GM19025 (cell line): ENCODE results near the gene ARHGAP6.
"Not testable (repeated sequence)": the region's sequence is repeated elsewhere in the genome, so short reads cannot be mapped to it uniquely, and the experiment has no call there.

ENCODE experiments used
- ATAC-seq: cut with Tn5 transposase; IDR thresholded peaks from one replicate; pipeline ENCODE4 v1.9.1; 2021; ENCODE audit warnings: mild to moderate bottlenecking, low read depth, moderate library complexity; ENCODE audit not compliant: unreplicated experiment

The ARHGAP6 gene

DNA sequence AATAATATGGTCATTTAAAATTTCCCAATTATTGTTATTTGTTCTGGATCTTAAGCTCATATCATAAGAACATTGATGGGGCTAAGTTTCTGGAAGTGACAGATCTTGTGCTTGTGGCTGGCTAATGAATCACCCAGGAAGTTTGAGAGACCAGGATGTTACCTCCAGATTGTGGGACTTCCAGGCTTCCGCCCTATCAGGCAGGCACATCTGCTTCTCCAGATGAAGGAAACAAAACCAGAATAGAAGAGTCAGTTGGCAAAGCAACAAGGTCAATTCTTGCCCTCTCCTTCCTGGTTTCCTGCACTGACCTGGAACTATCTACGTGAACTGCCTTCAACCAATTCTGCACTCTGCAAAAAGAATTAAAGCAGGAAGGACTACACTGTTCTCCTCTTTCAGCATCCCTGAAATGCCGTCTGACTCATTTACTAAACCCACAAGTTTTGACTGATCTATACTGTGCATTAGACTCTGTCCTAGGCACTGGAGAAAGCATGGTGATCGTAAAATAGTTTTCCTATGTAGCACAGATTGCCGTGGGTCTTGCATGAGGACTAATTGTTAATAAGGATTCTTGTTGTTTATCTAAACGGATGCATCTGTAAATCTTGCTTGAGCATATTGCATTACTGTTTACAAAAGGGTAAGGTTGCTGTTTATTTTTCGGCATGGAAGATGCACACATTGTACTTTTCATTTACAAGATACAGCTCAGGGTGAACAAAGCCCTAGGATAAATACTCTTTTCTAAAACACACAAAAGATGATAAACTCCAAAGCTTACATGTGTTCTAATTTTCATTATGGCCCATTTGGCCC, 297.9 kb downstream of the ARHGAP6 start:
- ATAC-seq: no peak

DNA sequence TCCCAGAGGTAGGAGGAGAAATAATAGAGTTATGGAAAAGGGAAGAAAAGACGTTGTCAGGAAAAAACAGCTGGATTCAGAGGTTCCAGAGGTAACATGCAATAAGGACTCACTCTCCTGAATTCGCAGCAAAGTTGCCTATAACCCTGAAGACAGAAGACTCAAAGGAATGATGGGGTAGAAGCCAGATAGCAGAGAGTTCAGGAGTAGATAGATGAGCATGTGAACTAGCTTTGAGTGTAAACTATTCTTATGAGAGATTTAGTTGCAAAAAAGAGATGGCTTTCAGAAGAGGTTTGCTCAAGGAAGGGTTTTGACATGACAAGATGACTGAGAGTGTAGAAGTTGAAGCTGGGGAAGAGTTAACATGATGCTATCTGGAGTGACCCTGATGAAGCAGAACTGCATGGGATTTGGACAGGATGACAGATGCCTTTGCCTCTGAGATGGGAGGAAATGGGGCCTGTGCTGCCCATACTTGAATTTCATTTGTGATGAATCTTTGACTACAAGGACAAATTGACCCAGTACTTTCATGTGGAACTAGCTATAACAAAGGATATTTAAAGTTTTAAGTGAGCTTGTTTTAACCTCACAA, 298.6 kb downstream of the ARHGAP6 start:
- no peak for ATAC-seq

DNA sequence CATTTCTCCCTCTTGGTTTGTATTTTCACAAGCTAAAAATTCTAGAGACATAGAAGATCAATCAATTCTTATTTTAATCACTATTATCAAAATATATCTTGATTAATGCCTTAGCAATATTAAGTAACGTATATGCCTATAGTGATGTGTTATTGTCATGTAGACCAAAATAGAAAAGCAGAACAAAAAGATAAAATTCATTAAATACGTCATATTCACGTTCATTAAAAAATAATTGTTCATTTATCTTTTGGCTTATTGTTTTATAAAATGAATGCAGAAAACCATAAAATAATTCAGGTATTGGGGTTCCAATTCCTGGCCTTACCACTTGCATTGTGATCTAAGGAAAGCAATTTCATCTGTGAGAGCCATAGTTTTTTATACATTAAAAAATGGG, 300.3 kb downstream of the ARHGAP6 start:
- no peak for ATAC-seq

DNA sequence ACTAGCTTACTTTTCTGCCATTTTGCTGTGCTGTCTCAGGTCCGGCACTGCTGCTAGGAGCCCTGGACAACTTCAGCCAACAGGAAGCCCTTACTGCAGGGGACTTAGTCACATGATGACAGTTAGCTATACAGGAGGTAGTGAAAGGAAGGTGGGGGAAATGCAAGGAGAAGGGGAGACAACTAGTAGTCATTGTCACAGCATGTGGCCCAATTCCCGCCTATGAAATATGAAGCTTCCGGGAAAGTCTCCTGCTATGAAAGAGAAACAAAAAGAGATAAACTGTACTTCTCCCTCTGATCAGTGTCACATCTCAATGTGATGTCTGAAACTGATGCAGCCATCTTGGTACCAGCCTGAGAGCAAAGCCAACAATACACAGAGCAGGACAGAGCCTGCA, 300.9 kb downstream of the ARHGAP6 start:
- ATAC-seq: no peak

DNA sequence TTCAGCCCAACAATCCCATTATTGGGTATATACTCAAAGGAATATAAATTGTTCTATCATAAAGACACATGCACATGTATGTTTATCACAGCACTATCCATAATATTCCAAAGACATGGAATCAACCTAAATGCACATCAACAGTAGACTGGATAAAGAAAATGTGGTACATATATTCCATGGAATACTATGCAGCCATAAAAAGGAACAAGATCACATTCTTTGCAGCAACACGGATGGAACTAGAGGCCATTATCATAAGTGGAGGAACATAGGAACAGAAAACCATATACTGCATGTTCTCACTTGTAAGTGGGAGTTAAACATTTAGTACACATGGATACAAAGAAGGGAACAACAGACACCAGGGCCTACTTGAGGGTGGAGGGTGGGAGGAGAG, 301.9 kb downstream of the ARHGAP6 start:
- not testable (repeated sequence) for ATAC-seq

DNA sequence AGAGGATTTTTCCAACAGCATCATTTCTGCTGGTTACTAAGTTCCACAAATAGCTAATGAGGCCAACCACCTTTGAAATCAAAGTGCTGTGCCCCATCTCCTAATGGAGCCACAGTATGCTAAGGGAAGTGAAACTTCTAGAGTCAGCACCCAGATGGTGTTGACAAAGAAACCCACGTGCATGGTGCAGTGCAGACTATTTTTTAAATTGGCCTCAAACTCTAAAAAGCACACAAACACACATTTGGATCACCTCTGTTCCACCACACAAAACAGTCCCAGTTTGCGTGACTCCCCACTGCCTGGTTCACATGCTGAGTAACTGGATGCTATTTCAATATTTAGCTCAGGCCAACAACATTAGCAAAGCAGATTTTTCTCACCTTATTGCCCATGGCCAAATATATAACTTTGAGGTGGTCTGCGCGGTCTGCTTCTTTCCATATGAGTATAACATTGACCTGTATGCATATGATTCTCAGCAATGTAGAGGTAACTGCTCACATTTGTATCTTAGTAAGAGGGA, 302.6 kb downstream of the ARHGAP6 start:
- peak; percentile 86 for ATAC-seq

DNA sequence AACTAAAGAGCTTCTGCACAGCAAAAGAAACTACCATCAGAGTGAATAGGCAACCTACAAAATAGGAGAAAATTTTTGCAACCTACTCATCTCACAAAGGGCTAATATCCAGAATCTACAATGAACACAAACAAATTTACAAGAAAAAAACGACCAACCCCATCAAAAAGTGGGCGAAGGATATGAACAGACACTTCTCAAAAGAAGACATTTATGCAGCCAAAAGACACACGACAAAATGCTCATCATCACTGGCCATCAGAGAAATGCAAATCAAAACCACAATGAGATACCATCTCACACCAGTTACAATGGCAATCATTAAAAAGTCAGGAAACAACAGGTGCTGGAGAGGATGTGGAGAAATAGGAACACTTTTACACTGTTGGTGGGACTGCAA, 304.1 kb downstream of the ARHGAP6 start:
- ATAC-seq: not testable (repeated sequence)

DNA sequence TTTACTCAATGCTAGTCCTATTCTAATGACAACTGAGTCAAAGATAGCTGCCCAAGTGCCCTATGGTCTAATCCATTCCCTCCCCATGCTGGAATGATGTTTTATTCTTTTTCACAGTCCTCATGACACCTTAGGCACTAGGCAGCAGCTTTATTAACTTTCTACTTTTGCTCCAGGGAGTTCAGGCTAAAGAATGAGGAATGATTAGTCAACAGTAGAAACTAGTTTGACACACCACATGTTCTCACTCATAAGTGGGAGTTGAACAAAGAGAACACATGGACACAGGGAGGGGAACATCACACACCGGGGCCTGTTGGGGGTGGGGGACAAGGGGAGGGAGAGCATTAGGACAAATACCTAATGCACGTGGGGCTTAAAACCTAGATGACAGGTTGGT, 309.8 kb downstream of the ARHGAP6 start:
- ATAC-seq: not testable (repeated sequence)

DNA sequence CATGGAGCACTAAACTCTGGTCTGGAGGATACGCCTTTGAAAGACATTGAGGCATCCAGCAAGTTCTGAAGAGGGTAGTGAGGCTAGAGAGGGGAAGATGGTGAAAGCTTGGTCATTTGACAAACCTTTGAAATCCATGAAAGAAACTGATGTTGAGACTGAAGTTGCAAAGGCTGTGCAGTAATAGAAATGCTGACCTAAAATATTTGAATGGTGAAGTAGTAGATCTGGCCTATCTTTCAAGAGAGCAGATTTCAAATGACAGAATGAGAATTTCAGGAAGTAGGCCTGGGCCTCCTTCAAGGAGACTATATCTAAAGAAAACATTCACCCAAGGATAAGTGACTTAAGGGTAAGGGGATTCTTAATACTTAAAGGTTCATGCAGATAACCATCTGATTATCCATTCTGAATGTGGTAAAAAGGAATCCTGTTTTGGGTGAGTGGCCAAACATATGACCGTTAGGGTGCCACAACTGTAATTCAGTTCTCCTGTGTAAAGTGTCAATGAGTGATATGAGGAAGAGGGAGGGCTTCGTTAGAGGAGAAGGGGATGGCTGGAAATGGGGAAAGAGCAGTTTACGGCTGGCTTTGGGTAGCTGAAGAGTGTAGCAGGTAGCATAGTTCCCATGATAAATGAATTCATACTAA, 310.3 kb downstream of the ARHGAP6 start:
- ATAC-seq: no peak

DNA sequence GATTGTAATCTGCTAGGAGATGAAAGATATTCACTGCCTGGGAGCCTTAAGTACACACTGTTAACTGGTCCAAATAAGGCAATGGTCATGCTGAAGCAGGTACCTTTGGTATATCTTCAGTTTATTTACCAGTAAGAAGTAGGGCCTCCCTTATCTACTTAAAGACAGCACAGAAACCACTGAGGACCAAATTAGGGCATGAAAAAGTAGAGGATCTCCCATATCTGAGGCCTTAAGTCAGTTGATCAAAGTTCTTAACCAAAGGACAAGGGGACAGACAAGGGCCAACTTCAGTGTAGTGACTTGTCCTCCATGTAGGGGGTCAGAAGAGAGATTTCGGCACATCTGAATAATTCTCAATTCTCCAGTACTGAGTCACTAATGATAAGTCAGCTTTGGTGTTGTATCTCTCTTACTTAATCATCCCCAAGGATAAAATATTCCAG, 313.4 kb downstream of the ARHGAP6 start:
- no peak for ATAC-seq

DNA sequence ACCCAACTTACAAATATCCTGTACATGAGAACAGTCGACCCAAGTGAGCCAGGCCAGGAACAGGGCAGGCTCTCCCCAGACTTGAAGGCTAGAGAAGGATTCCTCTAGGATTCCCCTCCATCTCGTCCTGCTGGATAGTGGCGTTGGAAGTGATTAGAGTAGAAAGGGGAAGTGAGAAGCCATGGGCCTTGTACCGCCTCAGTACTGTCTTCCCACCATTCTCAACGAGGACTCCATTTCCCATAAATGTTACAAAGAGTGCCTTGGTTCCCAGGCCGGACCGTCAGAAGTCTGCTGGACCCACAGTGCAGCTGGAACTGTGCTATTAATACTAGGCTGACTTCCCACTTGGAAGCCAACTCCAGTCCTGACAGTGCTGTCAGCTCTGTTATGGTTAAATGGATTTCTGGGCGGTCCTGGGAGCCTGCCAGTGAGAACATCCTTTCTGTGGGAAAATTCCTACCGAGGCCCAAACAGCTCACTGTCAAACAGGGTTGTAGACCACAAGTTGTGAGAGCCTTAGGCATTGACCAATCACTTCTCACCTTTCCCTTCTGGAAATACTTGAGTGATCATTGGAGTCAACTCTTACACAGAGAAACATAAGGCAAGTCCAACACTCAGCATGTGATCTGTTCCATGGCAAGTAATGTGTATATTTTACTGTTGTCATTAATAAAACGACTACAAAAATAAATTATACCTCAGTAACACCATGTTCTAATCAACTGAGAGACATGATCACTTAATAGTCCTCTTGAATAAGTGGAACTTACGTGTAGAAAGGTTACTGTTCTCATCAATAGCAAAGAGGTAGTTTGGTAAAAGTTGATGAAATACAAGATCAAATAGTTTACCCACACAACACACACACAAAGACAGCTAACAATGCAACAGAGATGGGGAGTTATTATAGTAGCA, 314.1 kb downstream of the ARHGAP6 start:
- no peak for ATAC-seq

DNA sequence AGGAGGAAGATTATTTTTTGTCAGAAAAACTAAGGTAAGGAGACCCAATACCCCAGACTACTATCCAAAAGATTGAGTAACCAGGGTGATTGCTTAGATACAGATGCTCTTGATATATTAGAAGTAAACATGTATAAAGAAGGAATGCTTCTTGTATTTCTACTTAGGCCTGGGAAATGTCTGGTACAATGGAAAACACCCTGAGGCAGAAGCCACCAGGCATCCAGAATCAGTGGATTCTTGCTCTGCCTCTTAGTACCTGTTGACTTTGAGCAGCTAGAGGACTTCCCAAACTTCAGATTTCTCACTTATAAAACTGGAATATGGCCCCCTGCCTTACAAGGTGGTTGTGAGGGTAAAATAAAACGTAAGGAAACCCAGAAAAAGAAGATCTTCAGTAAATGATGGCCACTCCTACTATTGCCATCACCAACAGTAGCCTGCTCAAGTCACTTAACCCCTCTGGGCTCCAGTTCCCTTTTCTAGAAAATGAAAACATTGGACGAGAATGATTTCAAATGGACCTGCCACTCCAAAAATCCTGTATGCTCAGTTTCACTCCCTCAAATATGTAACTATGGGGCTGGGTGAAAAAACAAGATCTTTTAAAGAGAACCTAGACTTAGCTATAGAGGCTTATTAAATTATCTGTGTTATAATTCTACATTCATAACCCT, 315.9 kb downstream of the ARHGAP6 start:
- ATAC-seq: no peak

DNA sequence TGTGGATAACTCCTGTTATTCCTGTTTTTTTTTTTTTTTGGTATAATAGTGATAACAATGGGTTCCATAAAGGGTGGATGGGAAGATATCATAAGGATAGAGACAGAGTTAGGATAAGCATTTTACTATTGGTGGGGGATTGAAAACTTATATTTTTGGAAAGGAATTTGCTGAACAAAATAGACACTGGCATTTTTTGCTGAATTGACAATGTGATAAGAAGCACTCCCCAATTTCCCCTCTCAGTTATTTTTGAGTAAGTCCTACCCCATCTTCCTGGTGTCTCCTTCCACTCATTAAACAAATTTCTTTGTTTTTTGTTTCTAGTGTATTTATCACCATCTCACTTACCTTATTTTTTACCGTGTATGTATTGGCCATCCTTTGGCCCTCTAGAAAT, 316.7 kb downstream of the ARHGAP6 start:
- no peak for ATAC-seq

DNA sequence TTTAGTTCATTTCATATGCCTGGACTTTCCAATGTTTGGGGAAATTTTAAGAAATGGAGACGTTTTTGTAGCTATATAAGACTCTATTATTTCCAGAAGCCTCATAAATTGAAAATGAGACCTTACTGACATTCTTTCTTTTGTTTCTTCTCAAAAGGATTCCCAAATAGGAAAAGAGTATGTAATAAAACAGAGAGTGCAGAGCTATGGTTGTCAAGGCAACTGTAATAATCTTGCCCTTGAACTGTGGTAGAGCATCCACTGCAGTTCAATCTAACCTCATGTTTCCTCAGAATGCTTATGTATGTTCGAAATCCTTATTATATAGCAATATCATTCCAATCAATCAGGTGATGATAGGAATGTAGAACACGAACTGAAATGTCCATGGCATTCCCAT, 318.4 kb downstream of the ARHGAP6 start:
- ATAC-seq: no peak

DNA sequence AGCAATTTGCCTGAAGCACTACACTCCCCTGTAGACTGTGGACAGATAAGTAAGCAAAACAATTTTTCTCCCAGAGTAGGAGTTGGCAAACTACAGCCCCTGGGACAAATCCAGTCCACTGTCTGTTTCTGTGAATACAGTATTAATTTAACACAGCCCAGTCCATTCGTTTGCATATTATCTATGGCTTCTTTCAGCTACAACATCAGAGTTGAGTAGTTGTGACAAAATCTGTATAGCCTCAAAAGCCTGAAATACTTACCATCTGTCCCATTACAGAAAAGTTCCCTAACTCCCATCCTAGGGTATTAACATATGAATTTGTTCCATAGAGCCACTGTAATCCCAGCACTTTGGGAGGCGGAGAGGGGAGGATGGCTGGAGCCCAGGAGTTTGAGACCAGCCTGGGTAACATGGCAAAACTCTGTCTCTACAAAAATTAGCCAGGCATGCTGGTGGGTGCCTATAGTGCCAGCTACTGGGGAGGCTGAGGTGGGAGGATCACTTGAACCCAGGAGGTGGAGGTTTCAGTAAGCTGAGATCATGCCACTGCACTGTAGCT, 319.5 kb downstream of the ARHGAP6 start:
- ATAC-seq: no peak

DNA sequence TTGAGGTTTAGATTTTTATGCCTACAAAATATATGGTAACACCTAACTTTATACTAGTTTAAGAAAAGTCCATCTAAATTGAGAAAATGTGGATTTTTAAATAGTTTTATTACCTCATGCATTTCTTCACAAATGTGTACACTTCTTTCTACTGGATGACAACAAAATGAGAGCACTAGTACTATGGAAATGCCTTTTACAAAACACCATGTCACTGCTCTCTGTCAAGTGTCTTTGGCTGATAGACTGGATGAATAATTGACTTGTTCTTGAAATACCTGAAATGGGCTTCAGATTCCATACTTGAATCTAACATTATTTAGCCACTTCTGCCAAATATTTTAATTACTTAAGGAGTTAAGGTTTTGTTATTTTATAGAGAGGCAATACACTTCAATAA, 323.0 kb downstream of the ARHGAP6 start:
- ATAC-seq: no peak

DNA sequence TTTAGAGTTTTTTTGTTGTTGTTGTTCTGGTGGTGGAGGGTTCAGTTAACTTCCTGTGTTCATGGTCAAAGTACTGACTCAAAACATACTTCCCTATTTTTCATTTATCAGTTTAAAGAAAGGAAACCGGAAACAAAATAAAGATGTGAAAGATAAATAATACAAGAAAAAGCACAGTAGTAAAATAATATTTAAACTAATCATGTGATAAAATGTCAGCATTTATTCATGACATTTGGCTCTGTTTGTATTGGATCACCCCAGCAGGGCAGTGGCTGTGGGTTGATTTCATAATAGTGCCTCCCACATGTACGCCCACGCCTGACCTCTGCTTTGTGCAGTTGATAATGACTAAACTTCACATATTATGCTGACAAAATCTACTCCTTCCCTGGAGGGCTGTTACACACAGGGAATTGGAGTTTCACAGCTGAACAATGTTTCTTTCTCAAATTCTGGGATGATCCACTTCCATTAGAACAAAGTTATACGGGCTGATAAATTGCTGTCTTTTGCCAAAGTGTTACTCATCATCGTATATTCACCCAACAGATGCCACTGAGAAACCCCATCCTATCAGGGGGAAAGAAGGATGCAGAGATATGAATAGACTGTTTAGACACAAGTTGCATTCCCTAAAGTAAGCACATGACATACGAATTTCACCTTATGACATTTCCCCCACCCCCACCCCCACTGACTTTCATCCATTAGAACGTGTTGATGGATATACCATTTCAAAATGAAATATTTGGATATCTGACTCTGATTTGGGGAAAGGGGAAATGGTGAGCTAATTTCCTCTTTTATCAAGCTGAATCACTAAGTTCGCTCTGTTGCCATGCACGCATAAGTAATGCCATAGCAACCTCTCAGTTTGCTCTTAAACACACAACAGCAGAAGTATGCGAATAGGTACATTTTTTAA, 324.2 kb downstream of the ARHGAP6 start:
- ATAC-seq: peak; percentile 68

DNA sequence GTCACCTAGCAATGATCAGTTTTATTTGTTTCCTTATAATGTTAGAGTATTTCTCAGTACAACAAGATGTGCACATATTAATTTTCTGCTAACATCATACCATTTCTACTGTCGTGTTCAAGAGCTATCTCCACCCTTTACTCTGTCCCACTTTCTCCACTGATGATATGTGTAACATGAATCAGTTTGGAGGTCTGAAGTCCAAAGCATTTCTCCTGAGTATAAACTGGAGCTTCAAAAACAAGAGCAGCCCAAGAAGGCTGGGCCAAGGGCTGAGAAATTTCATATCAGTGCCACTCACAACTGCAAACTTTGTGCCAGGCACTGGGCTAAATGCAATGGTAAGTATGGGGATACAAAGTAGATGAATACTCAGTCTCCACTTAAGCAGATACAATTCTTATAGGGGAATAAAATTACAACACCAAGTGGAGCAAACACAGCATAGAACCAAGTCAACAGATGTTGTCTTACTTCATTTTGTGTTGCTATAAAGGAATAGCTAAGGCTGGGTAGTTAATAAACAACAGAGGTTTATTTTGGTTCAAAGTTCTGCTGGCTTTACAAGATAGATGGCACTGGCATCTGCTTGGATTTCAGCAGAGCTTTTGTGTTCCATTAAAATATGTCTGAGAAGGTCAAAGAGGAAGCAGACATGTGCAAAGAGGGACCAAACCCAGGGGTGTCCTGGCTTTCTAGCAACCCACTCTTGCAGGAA, 328.3 kb downstream of the ARHGAP6 start:
- ATAC-seq: no peak
